ENCODE data around the gene ACOX3.
A peak's percentile ranks its signal among the peaks of the same experiment; 100 is the strongest.
"Not testable (repeated sequence)": the region's sequence is repeated elsewhere in the genome, so short reads cannot be mapped to it uniquely, and the experiment has no call there.

ACOX3 gene

DNA sequence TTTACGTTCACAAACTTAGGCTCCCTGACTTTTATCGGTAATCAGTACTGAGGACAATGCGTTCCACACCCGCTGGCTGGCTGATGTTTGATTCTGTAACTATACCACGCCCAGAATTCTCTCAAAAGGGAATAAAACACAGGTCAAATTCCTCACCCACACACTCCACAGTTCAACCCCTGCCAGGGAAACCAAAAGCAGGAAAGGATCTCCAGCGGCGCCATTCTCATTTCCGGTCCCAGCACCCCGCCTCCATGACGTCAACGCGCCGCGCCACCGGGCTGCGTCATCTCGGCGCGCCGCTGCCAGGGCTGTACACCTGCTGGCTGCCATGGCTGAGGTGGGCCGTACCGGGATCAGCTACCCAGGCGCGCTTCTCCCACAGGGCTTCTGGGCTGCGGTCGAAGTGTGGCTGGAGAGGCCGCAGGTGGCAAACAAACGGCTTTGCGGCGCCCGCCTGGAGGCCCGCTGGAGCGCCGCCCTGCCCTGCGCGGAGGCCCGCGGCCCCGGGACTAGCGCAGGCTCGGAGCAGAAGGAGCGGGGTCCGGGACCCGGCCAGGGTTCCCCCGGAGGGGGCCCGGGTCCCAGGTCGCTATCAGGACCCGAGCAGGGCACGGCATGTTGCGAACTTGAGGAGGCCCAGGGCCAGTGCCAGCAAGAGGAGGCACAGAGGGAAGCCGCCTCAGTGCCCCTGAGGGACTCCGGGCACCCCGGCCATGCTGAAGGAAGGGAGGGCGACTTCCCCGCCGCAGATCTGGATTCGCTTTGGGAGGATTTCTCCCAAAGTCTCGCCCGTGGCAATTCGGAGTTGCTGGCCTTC is at the start of gene ACOX3, which contains the start of gene TRMT44:
Gene ACOX3, minus strand, starts transcription at position 232 of the 820 bp plus-strand sequence. CDS start 24,202 bp downstream, outside the sequence.
Gene TRMT44, plus strand, starts transcription at position 286 of the 820 bp plus-strand sequence. Its CDS starts 46 bp downstream, at position 332.
- DNase-seq, result peak; percentile 87 to 94 (median 92)

DNA sequence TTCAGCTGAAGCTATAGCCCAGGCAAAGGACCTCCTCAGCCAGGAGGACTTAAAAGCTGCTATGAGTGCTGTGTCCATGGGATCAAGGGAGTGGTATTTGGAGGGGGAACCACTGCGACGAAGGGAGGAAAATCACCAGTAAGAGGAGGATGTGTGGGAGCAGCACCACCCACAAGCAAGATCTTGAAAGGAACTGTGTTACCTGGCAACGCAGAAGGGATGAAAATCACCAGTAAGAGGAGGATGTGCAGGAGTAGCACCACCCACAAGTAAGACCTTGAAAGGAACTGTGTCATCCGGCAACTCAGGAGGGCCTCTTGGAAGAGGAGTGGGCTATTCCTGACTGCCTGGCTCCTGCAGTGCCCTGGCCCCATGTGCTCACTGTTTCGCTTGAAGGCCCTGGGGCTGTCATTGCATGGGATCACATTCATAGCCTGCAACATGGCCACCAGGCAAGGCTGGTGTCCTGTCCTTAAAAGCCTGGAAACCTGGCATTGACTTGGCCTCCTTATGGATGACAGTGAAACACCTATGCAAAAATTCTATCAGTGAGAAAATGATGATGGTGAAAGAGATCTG is 48.4 kb upstream of the ACOX3 start:
- DNase-seq, result no peak

DNA sequence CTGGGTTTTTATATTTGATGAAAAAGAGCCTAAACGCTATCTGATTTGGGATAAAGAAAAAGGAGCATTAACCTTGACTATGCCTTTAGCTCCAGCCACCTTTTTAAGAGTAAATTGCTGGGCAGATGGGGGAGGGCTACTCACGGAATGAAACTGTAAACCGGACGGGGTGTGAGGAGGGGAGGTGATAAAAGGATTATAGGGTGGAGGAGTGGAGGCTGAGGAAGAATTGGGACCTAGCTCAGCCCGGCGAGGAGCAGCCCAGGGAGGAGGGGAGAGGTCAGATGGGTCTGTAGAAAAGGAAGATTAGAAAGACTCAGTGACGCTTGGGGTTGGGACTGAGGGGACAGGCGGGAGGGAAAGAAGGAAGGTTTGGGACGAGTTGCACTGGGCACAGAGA is 46.1 kb upstream of the ACOX3 start:
- not testable (repeated sequence) for DNase-seq

DNA sequence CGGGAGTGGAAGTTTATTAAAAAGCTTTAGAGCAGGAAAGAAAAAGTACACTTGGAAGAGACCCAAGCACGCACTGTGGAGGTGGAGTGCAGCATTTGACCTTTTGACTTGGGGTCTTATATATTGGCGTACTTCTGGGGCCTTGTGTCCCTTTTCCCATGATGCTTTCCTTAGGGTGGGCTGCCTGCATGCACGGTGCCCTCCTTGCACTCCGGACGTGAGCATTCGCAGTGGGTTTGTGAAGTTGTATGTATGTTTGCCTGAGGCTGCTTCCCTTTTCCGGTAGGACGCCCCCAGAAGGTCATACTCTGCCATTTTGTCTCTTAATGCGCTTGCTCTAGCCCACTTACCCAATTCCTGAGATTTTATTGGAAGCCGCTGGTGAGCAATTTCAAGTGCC is 39.7 kb upstream of the ACOX3 start:
- no peak for DNase-seq

DNA sequence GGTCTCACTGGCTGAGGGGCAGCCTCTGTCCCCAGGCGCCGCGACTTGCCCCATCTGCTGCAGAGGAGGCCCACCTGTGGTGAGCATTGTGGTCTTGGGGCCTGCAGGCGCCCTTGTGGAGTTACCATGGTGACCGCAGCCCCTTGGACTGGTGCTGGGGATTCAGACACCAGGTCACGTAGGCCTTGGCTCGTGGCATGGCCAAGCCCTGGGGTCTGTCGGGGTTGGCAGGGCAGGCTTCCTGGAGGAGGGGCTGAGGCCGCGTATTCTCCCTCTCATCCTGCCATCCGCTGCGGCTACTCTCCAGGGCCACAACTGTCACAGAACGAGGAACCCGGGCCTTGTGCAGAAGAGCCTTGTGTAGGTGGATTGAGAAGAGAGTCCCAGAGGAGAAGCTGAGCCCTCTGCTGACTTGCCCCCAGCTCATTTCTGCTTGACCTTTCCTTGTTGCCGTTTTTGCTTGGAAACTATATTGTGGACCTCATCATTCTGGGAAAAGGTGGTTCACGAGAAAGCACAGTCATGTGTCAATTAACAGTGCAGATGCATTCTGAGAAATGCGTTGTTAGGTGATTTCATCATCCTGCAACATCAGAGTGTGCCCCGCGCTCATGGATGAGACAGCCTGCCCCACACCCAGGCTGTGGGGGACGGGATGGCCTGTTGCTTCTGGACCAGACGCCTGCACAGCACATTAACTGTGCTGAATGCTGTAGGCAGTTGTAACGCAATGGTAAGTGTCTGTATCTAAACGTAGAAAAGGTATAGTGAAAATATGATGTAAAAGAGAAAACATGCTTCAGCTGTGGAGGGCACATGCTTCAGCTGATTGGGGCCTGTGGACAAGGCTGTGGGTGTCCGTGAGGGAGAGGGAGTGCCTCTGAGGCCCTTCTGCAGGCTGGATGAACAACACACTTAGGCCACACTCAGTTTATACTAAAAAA is 38.5 kb upstream of the ACOX3 start:
- no peak for DNase-seq

DNA sequence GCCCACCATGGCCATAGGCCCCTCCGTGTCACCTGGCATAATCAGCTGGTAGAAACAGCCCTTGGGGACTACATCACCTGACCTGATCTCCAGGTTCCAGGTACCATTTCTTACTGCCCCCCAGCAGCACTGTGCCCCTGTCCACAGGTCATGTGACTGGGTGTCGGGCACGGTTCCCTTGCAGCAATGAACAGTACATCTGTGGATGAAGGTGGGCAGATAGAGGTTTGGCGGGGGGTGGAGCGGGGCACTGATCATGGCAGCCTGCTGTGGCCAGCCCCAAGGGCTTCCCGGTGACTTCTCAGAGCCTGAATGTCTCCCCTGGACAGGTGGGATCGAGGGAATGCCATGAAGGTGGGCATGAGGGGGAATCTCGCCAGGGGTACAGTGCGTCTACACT is 37.8 kb upstream of the ACOX3 start:
- no peak for DNase-seq

DNA sequence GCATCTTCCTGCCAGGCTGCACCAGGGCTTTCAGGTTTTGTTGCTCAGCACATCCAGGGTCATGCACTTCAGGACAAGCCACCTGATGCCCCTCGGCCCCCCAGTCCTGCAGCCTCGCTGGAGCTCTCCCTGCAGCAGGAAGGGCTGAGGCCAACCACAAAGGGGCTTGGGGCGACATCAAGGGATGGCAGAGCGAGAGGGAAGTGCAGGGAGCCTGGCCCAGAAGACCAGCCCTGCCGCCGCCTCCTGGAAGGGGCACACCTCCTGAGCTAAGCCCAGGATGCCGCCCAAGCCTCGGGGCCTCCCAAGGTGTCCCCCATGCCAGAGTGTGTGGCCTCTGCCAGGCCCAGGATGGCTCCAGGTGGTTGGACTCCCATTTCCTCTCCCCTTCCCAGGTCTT is 37.2 kb upstream of the ACOX3 start:
- DNase-seq, result no peak

DNA sequence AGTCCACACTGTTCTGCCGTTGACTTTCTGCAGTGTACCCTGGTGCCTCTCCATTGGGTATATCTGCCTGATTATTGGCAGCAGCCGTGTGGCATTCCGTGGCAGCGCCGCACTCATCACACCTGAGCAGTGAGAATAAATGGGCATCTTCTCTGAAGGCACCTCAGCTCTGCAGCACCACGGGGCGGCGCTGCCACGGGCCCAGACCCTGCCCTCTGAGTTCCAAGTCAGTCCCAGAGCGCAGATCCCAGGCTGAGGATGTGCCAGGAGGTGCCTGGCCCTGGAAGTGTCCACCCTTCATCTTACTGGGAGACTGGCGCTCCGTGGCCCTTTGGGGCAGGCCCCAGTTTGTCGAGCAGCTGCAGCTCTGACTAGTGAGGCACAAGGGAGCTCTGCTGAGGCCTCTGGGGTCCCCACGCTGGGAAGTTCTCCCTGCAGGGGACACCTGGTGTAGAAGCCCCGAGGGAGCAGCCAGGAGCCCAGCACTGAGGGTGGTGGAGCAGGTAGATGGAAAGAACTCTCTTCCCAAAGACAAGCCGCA is 36.6 kb upstream of the ACOX3 start:
- DNase-seq, result no peak

DNA sequence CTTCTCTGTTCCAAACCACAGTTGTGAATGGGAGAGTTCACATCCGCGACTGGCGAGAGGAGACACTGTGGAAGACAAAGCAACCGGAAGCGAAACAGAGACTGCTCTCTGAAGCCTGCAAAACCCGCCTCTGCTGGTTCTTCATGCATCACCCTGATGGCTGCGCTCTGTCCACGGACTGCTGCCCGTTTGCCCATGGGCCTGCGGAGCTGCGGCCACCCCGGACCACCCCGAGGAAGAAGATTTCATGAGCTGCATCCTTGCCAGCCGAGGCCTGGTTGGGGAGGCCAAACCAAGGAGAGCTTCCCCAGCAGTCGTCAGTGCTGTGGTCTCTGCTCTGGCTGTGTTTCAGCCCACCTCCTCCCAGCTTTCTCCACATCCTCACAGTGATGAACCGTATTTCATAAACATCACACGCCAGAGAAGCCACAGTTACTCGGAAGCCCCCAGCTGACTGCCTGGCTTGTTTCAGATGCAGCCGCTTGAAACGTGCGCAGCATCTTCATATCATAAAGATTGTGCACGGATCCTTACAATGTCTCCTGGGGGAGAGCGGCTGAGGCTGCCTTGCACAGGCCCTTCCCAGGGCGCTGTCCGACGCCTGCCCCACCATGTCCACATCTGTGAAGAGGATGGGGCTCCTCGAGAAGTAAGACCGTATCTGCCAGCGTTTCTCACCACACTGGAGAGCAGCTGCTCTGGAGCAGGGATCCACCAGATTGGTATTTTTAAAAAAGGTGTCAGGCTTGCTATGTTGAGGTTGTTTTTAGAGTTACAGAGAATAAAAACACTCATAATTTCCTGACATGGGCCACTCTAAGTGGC is 35.4 kb upstream of the ACOX3 start:
- DNase-seq, result no peak

DNA sequence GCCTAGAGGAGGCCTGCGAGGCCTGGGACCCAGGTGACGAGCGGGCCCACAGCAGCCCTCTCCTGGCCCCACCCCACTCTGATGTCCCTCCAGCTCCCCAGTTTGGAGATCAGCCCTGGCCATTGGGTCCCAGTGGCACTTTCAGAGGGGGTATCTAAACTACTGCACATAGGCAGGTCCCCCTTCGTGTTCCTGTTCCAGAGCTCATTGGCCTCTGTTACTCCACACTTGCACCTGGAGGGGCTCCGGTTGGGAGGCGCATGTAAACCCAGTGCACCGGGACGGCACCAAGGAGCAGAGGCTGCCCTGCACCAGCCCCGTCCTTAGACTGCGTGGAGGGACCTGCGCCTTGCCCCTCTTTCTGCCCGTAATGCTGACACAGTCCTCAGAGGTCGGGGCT is 34.3 kb upstream of the ACOX3 start:
- DNase-seq, result no peak

DNA sequence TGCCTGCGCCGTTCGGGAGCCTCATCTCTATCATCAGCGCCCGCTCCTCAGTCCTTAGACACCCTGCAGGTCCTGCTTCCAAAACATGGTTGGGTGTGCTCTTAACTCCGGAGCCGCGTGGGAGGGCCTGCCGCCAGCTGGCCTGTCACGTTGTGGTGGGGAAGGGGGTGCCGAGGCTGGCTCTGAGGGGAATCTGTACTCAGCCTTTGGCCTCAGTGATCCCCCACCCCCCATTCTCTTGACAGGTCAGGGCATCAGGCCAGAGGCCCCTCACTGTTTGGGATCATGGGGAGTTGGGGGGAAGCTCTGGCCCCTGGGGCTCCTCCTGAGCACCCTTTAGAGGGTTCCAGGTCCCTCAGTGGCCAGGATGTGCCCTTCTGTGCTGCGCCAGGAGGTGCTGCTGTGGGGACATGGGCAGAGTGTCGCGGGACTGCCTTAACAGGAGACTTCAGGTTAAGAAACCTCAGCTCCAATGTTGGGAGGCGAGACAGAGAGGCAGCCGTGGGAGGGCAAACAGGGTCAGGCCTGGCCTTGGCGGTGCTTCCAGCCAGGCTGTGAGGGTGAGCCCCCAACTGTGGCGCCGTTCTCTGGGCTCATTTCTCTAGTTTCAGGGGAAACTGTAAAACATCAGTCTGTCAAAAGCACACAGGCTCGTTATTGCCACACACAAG is 33.5 kb upstream of the ACOX3 start:
- DNase-seq, result no peak

DNA sequence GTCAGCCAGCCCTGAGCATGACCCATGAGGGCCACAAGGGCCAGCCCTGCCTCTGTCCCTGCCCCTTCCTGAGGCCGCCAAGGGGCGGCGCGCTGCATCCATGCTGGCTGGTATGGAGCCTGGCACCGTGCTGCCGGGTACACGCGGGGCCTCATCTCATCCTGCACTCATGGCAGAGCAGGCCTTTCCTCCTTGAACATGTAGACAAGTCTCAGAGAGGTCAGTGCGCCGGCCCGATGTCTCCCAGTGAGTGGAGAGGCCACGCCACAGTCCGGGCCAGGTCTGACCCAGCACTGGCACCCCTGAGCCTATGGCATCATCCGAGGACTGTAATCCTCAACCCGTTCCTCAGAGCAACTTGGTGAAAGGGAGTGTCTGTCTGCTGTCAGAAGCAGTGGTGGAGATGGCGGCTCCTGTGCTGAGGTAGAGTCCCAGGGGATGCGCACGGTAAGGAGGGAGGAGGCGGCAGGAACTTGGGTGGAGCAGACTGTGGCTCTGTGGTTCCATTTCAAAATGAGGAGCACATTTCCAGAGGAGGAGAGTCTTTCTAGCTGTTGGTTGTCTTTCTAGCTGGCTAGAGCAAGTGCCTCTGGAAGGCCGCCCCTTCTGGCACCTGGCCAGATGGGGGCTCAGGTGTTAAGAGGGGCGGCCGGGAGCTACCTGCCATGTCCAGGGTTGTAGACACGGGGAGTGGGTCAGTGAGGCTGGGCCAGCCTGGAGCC is 32.8 kb upstream of the ACOX3 start:
- DNase-seq, result no peak

DNA sequence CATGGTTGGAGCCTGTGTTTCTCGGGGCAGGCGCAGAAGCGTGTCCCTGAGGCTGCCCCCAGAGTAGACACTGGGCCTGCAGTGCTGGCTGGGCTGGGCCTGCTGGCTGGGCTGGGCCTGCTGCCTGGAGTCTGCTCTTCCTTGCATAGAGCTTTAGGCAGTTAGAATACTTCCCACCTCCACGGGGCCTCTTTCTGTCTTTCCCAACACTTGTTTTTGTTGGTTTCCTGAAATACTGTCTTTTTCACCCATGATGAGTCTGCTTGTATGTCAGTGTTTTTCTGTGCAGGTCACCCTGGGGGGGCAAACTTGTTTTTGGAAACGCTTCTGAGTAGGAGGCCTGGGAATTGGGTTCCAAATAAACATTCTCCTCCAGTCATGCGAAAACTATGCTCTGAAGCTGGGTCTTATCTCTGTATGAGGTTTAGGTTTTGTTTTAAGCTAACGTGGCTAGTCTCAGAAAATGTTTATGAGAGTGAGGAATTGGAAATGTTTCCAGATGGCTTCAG is 32.2 kb upstream of the ACOX3 start:
- DNase-seq, result no peak

DNA sequence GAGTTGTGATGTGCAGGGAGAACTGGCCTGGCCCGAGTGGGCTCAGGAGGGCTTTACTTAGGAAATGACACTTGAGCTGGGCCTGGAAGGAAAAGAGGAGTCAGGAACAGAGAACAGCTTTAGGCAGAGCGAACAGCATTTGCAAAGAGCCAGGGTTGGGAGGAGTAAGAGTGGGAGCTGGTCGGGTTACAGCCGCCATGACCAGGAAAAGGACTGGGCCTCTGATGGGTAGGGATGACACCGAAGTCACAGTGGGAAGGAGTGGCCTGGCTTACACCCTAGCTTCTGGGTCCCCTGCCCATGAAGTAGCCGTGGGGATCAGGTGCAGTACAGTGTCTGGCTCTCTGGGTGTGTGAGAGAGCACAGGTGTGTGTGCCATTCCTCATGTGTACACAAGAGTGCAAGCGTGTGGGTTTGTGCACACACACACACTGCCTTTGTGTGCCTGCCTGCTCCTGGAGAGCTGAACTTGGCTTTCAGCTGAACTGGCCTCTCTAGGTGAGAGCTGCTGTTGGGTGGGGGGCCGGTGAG is 31.7 kb upstream of the ACOX3 start:
- no peak for DNase-seq

DNA sequence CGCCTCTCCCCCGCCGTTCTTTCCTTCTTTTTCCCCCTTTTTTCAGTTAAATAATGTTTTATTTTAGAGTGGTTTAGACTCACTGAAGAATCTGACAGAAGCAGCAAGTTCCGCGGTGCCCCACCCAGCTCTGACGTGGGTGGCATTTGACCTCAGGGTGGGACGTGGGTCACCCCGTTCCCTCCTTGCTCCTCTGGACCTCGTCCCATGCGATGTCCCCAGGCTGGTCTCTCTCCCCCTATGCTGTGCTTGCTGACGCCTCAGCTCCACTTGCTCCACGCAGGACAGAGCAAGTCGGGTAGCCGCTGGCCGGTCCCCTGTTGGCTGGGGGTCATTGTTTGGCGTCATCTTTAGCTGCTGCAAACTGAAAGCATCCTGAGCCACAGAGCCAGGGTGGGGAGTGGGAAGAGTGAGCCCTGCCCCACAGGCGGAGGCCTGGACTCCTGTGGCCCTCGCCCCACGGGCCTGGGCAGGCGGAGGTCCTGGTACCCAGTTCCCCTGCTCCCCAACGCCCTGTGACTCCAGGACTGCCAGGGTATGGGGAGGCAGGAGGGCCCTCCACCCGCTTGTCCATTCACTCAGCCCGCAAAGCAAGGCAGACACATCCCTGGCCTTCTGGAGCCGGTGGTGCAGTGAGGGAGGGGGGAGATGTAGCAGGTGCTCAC is 30.8 kb upstream of the ACOX3 start:
- DNase-seq, result no peak

DNA sequence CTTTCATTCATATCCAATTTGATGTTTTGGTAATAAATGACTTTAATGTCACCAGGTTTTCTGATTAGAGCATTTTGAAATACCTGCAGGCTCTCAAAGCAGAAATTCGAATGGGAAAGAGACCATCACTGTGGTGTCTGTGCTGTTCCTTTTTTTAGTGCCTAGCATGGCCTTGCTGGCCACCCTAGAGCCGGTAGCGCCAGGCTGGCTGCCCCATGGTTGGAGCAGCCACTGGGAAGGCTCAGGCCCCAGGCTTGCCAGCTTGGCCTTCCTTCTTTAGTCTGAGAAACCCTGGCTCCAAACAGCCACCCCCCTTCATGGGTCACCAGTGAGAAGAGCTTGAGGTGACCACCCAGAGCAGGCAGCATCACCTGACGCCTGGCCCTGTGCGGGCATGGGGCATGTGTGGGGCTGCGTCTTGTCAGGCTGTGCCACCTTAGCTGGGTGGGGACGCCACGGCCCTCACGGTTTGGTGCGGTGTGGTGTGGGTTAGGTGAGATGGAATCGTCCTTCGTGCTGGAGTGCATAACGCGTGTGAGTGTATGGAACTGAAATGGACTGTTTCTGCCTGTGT is 30.0 kb upstream of the ACOX3 start:
- no peak for DNase-seq

DNA sequence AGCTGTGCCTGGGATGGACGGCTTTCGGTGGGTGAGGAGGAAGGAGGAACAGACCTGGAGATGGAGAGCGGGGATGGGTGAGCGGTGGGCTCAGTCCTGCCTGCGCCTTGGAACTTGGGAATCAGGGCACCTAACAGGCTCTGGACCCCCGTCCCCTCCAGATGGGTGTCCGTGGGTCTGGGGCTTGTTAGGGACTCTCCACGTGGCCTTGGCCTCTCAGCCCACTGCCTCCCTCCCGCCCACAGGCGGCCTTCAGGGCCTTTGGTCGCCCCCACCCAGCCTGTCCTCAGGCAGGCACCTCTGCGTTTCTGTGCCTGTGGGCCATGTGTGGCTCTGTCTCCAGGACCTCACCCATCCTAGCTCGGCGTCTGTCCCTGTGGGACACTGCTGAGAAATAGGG is 29.0 kb upstream of the ACOX3 start:
- no peak for DNase-seq

DNA sequence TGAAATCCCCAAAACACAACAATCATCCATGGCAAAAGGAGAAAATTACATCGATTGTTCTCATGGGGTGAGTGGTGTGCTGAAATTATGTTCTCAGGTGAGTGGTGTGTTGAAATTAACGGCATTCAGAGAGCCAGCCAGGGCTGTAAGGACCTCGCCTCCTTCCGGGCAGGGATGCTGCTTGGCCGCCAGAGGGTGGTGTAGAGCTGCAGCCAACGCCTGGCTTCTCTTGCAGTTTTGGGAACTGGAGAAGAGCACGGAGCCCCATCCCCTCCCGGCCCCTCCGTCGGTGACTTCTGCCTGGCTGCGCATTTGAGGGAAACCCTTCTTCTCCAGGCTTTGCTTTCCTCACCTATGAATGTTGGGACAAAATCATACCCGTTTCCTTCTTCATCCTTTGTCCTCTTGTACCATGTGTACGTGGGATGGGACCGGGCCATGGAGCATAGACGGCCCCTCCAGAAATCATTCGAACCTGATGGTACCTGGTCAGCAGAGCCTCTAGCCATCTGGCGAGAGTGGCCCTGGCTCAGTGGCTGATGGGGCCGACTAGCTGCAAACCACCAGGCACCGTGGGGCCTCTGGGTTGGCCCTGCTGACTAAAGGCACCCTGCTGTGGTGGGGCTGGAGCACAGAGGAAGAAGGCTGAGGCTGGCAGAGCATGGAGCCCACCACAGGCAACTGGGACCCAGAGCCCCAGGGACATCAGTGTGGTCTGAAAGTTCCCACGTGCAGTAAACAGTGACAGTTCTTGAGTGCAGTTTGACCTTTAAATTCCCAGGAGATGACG is 28.4 kb upstream of the ACOX3 start:
- DNase-seq, result peak in 2 of 4 experiments; percentile 9 to 32

DNA sequence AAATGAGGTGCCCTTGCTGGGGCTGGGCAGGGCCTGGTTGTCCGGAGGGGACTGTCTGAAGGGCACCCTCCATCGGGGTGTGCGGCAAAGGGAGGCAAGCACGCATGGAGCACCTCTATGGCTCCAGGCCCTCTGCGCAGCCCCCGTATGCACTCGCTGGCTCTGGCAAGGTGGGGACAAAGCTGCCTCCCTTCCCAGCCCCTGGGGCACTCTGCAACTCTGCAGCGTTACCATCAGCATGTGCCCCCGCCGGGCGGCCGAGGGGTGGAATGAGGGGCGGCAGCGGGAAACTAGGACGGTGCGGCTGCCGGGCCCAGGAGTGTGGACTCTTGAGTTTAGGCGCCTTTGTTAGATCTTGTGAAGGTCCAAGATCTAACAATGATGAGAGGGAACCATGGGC is 26.5 kb upstream of the ACOX3 start:
- DNase-seq, result no peak
